ENCODE results near the gene SPIN1. TPM values are rescaled to one million over a fixed set of nuclear protein-coding genes. Genes with fewer than 3 reads are reported as not detected.

Gene SPIN1
- total and polyA plus RNA-seq, 2 of the 8 experiments (the other 6 are each of a cell fraction or from before 2014, with no cell fraction given), result 69.9 to 139 TPM

DNA sequence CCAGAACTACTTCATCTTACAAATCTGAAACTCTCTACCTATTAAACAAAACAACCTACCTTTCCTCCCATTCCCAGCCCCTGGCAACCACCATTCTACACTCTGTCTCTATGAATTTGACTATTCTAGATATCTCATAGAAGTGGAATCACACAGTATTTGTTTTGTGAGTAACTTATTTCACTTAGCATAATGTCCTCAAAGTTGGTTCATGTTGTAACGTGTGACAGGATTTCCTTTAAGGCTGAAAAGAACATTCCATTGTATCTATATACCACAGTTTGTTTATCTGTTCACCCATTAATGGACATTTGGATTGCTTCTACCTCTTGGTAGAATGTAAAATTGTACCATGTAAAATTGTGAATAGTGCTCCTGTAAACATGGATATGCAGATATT, 76.6 kb downstream of the SPIN1 start:
- WGBS, 2 experiments (ENCODE audit: extremely low coverage in 1 of 2, insufficient coverage in 1 of 2, insufficient read length in 1 of 2, insufficient replicate concordance in 2 of 2, low coverage in 1 of 2, low lambda C conversion rate in 2 of 2, missing lambda C conversion rate in 1 of 2), result 91% methylated on average over 1 of the region's 1 CpG; no CpG with 5 or more reads in 1 of the 2 experiments
- Histone ChIP-seq H2BK5ac (ENCODE audit: low read depth, low read length) (no peak overlapping the region), H3K56ac (replicated peaks; ENCODE audit: insufficient read length, low read depth, low read length) (no peak overlapping the region), H3K14ac (ENCODE audit: insufficient read length) (no peak overlapping the region), H3K4me3 (ENCODE audit: extremely low read depth in 1 of 4, insufficient read depth in 2 of 4, low read depth in 3 of 4, low read length in 4 of 4) (no peak overlapping the region), H2BK15ac (ENCODE audit: low read length) (no peak overlapping the region), H2AFZ (ENCODE audit: low read length) (no peak overlapping the region), H3K36me3 (ENCODE audit: control insufficient read depth in 2 of 4, insufficient read depth in 4 of 4, low read length in 3 of 4) (peaks cover 0 to 34% (median 4%) of the 10 kb centered on the region in 4 experiments; a peak in 5 of 8 replicates), H3K18ac (ENCODE audit: extremely low read depth, low read length) (no peak overlapping the region), H2BK120ac (replicated peaks; ENCODE audit: low read depth, low read length) (no peak overlapping the region), H3K4me1 (replicated peaks in 1 of 4; ENCODE audit: control insufficient read depth in 3 of 4, insufficient read depth in 4 of 4, low read length in 3 of 4) (peaks cover 0 to 8% (median 1%) of the 10 kb centered on the region in 4 experiments; a peak in 3 of 7 replicates), H3K4ac (replicated peaks; ENCODE audit: insufficient read length, low read depth, low read length) (no peak overlapping the region), H4K91ac (replicated peaks; ENCODE audit: insufficient read length, low read length) (no peak overlapping the region), H3K9me3 (ENCODE audit: insufficient read depth in 2 of 2, low read depth in 1 of 2, low read length in 1 of 2) (no peaks in the 10 kb centered on the region), H2BK12ac (ENCODE audit: low read depth, low read length) (no peak overlapping the region), H3K27ac (ENCODE audit: low read depth, low read length) (no peak overlapping the region), H4K20me1 (replicated peaks in 1 of 2; ENCODE audit: control insufficient read depth in 1 of 2, insufficient read depth in 2 of 2, low read length in 2 of 2) (peaks cover 1 to 6% of the 10 kb centered on the region in 2 experiments), H3K23me2 (ENCODE audit: low read depth, low read length) (no peaks in the 10 kb centered on the region), H3K79me1 (ENCODE audit: low read depth, low read length) (peaks cover 4% of the 10 kb centered on the region; the same call in 1 of the 2 replicates), H3K23ac (ENCODE audit: insufficient read length) (no peak overlapping the region), H4K8ac (ENCODE audit: extremely low read depth, insufficient read depth, low read length) (no peak overlapping the region), H3K4me2 (ENCODE audit: insufficient read depth in 1 of 2, low read depth in 2 of 2, low read length in 2 of 2) (no peak overlapping the region), H2BK20ac (ENCODE audit: low read length) (no peak overlapping the region), H3K79me2 (ENCODE audit: control insufficient read depth in 1 of 2, insufficient read depth in 2 of 2, low read length in 2 of 2) (peaks cover 0 to 94% of the 10 kb centered on the region in 2 experiments; a peak in 2 of 4 replicates), H3K9ac (replicated peaks in 1 of 4; ENCODE audit: extremely low read depth in 1 of 4, low read depth in 3 of 4, low read length in 3 of 4) (no peak overlapping the region), H3K27me3 (replicated peaks in 1 of 4; ENCODE audit: control insufficient read depth in 3 of 4, extremely low read depth in 1 of 4, insufficient read depth in 3 of 4, low read length in 3 of 4) (no peaks in the 10 kb centered on the region), H4K5ac (ENCODE audit: insufficient read length, low read depth, low read length) (no peak overlapping the region), H2AK5ac (ENCODE audit: low read depth, low read length) (no peak overlapping the region)
- no peak for DNase-seq (ENCODE audit: low read depth in 1 of 2, low spot score in 2 of 2)
- CTCF ChIA-PET (ENCODE audit: partially characterized antibody), result interaction anchor here (0.6 kb wide), 1 partner anchor 425 kb away, joined by 4 read pairs; no protein-coding TSS in a partner anchor
- no peak for TF ChIP-seq HDAC2 (IDR thresholded peaks at IDR 0.05; ENCODE audit: borderline replicate concordance in 1 of 2, low read depth in 2 of 2, low read length in 2 of 2)
- TF ChIP-seq SIRT6 (IDR thresholded peaks at IDR 0.05; ENCODE audit: low read length), result no peak
- no peak for TF ChIP-seq CBX5 (IDR thresholded peaks at IDR 0.05; ENCODE audit: low read depth, low read length)
- TF ChIP-seq, protein P1, sequence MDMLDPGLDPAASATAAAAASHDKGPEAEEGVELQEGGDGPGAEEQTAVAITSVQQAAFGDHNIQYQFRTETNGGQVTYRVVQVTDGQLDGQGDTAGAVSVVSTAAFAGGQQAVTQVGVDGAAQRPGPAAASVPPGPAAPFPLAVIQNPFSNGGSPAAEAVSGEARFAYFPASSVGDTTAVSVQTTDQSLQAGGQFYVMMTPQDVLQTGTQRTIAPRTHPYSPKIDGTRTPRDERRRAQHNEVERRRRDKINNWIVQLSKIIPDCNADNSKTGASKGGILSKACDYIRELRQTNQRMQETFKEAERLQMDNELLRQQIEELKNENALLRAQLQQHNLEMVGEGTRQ (IDR thresholded peaks at IDR 0.05; ENCODE audit: low read length), result no peak
- no peak for TF ChIP-seq SP2 (IDR thresholded peaks at IDR 0.05; ENCODE audit: low read length)
- no peak for TF ChIP-seq FOSL1 (IDR thresholded peaks at IDR 0.05; ENCODE audit: insufficient read depth, low read depth, low read length)
- TF ChIP-seq, protein P2, sequence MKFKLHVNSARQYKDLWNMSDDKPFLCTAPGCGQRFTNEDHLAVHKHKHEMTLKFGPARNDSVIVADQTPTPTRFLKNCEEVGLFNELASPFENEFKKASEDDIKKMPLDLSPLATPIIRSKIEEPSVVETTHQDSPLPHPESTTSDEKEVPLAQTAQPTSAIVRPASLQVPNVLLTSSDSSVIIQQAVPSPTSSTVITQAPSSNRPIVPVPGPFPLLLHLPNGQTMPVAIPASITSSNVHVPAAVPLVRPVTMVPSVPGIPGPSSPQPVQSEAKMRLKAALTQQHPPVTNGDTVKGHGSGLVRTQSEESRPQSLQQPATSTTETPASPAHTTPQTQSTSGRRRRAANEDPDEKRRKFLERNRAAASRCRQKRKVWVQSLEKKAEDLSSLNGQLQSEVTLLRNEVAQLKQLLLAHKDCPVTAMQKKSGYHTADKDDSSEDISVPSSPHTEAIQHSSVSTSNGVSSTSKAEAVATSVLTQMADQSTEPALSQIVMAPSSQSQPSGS (IDR thresholded peaks at IDR 0.05; ENCODE audit: low read length), result no peak
- TF ChIP-seq HDAC6 (IDR thresholded peaks at IDR 0.05; ENCODE audit: low read depth, low read length), result no peak
- TF ChIP-seq TEAD4 (IDR thresholded peaks at IDR 0.05; ENCODE audit: low read depth, low read length), result no peak
- POLR2A ChIA-PET (ENCODE audit: partially characterized antibody), result no interaction called here
- FAIRE-seq, result no peak
